ENCODE data around the gene SRPK3. TPM values are rescaled to one million over a fixed set of nuclear protein-coding genes. Genes with fewer than 3 reads are reported as not detected.

The SRPK3 gene
- total RNA-seq, 1 donor from 2014 or later = 4.5 TPM

DNA sequence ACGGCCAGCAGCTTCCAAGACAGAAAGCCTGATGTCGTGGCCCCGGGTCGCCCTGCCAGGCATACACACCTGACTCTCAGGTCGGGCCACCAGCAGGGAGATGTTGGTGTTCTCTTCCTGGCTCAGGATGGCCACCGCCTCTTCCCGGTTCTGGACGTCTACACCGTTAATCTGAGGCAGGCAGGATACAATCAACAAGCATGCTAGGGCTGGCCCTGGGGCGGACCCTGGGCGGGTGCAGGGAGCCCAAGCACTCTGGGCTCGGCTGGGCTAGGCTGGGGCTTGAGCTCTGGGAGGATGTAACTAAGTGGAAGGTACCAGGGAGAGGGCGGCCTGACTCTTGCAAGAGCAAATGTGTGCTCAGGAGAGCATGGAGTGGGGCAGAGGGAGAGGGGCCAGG lies 24.6 kb downstream of the SRPK3 start:
- Histone ChIP-seq H3K4me3 (no peak overlapping the region), H3K36me3 (no peaks in the 10 kb centered on the region), H3K27ac (no peak overlapping the region), H3K27me3 (no peaks in the 10 kb centered on the region), H3K4me1 (peaks cover 0 to 3% of the 10 kb centered on the region in 2 donors), H3K9me3 (no peaks in the 10 kb centered on the region)
- TF ChIP-seq, protein P1, sequence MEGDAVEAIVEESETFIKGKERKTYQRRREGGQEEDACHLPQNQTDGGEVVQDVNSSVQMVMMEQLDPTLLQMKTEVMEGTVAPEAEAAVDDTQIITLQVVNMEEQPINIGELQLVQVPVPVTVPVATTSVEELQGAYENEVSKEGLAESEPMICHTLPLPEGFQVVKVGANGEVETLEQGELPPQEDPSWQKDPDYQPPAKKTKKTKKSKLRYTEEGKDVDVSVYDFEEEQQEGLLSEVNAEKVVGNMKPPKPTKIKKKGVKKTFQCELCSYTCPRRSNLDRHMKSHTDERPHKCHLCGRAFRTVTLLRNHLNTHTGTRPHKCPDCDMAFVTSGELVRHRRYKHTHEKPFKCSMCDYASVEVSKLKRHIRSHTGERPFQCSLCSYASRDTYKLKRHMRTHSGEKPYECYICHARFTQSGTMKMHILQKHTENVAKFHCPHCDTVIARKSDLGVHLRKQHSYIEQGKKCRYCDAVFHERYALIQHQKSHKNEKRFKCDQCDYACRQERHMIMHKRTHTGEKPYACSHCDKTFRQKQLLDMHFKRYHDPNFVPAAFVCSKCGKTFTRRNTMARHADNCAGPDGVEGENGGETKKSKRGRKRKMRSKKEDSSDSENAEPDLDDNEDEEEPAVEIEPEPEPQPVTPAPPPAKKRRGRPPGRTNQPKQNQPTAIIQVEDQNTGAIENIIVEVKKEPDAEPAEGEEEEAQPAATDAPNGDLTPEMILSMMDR (IDR thresholded peaks at IDR 0.05) = no peak
- intact Hi-C loops (cut with DNase I) = no loop called here
- DNase-seq (ENCODE audit: low spot score in 2 of 2) = no peak

DNA sequence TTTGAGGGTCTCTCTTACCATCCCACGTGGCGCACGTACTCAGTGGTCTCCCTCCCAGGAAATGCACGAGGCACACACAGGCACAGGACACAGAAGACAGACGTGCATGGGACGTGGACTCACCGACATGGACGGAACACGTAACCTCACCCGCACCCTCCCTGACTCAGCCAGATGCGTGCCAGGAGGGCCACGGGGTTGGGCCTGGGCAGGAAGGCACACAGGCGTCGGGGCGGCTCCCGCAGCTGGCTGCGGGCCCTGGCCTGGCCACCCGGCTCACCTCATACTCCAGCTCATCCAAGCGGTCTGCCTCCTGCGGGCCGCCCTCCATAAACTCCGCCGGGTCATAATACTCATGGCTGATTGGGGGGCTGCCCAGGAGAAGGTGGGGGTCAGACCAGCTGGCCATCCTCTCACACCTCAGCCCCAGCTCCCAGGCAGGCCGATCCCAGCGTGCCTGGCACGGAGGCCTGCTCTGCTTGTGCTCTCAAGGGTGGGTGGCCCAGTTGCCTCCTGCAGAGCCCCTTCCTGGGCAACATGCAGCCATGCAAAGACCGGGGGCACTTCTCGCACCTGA lies 26.2 kb downstream of the SRPK3 start:
- Histone ChIP-seq H3K4me1 (no peaks in the 10 kb centered on the region), H3K36me3 (no peaks in the 10 kb centered on the region), H3K9me3 (no peaks in the 10 kb centered on the region), H3K27me3 (no peaks in the 10 kb centered on the region), H3K4me3 (no peak overlapping the region), H3K27ac (no peak overlapping the region)
- no peak for DNase-seq (ENCODE audit: low spot score in 2 of 2)
- intact Hi-C loops (cut with DNase I) = no loop called here
- TF ChIP-seq, protein P1 (IDR thresholded peaks at IDR 0.05) = no peak

DNA sequence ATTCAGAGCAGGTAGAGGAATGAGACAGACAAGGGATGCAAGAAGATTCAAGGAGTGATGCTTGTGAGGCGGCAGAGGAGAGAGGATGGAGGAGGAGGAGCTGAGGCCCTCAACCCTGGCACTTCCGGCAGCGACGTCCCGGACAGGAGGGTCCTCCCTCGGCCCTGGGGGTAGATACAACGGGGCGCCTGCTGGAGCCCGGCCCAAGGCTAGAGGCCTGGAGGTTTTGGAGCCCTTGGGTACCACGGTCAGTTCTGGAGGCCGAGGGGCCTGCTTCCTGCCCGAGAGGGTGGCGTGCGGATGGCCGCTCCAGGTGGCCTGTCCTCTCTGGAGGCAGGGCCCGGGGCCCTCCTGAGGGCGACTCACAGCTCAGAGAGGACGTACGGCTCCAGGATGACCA lies 27.1 kb downstream of the SRPK3 start:
- no peaks in the 10 kb centered on the region for H3K9me3 ChIP-seq
- no peaks in the 10 kb centered on the region for H3K36me3 ChIP-seq
- intact Hi-C loops (cut with DNase I) = no loop called here
- H3K27me3 ChIP-seq = no peaks in the 10 kb centered on the region
- TF ChIP-seq, protein P1 (IDR thresholded peaks at IDR 0.05) = no peak
- H3K4me1 ChIP-seq = no peaks in the 10 kb centered on the region
- no peak overlapping the region for H3K27ac ChIP-seq
- DNase-seq (ENCODE audit: low spot score in 2 of 2) = no peak
- H3K4me3 ChIP-seq = no peak overlapping the region

DNA sequence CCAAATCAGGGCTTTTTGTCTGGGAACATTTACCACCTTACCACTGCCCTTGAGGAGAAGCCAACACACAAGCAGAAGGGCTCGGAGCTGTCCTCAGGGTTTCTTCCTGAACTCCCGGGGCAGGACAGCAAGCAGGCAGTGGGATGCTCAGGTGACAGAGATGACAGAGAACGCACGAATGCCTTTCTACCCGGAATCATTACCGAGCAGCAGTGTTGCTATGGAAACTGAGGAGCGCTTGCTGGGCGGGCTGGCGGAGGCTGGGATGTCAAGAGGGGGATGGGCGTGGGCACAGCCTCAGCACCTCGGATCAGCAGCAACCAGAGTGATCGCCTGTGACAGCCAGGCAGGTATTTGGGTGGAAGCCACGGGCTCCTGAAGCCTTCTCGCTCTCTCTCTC lies 31.4 kb downstream of the SRPK3 start:
- intact Hi-C loops (cut with DNase I) = no loop called here
- H3K27me3 ChIP-seq = no peaks in the 10 kb centered on the region
- H3K27ac ChIP-seq = no peak overlapping the region
- no peaks in the 10 kb centered on the region for H3K9me3 ChIP-seq
- H3K4me3 ChIP-seq = no peak overlapping the region
- DNase-seq (ENCODE audit: low spot score in 2 of 2) = no peak
- no peaks in the 10 kb centered on the region for H3K36me3 ChIP-seq
- TF ChIP-seq, protein P1 (IDR thresholded peaks at IDR 0.05) = no peak
- H3K4me1 ChIP-seq = no peaks in the 10 kb centered on the region

DNA sequence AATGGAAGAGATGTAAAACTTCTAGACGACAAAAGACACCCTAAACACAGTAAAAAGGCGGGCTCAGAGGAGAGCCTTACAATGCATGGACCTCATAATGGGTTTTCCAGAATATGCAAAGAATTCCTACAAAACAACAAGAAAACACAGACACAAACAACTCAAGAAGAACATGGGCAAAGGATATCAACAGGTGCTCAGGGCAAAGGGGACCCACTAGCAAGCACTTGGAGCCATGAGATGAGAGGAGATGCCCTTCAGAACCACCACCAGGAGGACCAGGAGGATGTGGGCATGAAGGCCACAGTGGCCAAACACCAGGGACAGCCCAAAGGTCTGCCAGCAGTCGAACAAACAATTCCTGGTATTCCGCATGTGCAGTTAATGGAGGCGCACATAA lies 32.3 kb downstream of the SRPK3 start:
- Histone ChIP-seq H3K36me3 (no peaks in the 10 kb centered on the region), H3K4me3 (no peak overlapping the region), H3K4me1 (no peaks in the 10 kb centered on the region), H3K27me3 (no peaks in the 10 kb centered on the region), H3K27ac (no peak overlapping the region), H3K9me3 (no peaks in the 10 kb centered on the region)
- no peak for DNase-seq (ENCODE audit: low spot score in 2 of 2)
- TF ChIP-seq, protein P1 (IDR thresholded peaks at IDR 0.05) = no peak
- intact Hi-C loops (cut with DNase I) = no loop called here

Measured in ascending aorta (tissue), 2 donors.